Mucosa of stomach (tissue), 1 donor: ENCODE measurements around the gene KCNJ6.

ENCODE experiments used
- H3K27me3 ChIP-seq: one replicate; pipeline ENCODE4 v1.7.0; 2013; ENCODE audit warnings: mild to moderate bottlenecking, low read length; ENCODE audit not compliant: control insufficient read depth, insufficient read depth
- H3K36me3 ChIP-seq: one replicate; pipeline ENCODE4 v1.7.0; 2013; ENCODE audit warnings: low read length; ENCODE audit not compliant: control insufficient read depth, insufficient read depth
- H3K4me1 ChIP-seq: one replicate; pipeline ENCODE4 v1.7.0; 2013; ENCODE audit warnings: mild to moderate bottlenecking, low read length; ENCODE audit not compliant: control insufficient read depth, insufficient read depth
- H3K4me3 ChIP-seq: one replicate; pipeline ENCODE4 v1.7.0; 2013; ENCODE audit warnings: low read length
- H3K9ac ChIP-seq: one replicate; pipeline ENCODE4 v1.7.0; 2013; ENCODE audit warnings: mild to moderate bottlenecking, low read length, moderate library complexity
- H3K9me3 ChIP-seq: one replicate; pipeline ENCODE4 v1.7.0; 2013; ENCODE audit warnings: mild to moderate bottlenecking, low read length, moderate library complexity; ENCODE audit not compliant: control insufficient read depth
- donor health status: Pancreatic carcinoma.

The KCNJ6 gene

GRCh38 chr21:37855647-37856625, 60.3 kb downstream of the KCNJ6 start:
- Histone ChIP-seq H3K36me3 (no peaks in the 10 kb centered on the region), H3K9ac (no peak overlapping the region), H3K4me1 (no peaks in the 10 kb centered on the region), H3K27me3 (no peaks in the 10 kb centered on the region), H3K9me3 (no peaks in the 10 kb centered on the region), H3K4me3 (no peak overlapping the region)

GRCh38 chr21:37855271-37855646, 61.0 kb downstream of the KCNJ6 start:
- H3K36me3 ChIP-seq, result no peaks in the 10 kb centered on the region
- no peaks in the 10 kb centered on the region for H3K4me1 ChIP-seq
- H3K9me3 ChIP-seq, result no peaks in the 10 kb centered on the region
- no peak overlapping the region for H3K9ac ChIP-seq
- peaks cover 5% of the 10 kb centered on the region for H3K27me3 ChIP-seq
- no peak overlapping the region for H3K4me3 ChIP-seq

DNA sequence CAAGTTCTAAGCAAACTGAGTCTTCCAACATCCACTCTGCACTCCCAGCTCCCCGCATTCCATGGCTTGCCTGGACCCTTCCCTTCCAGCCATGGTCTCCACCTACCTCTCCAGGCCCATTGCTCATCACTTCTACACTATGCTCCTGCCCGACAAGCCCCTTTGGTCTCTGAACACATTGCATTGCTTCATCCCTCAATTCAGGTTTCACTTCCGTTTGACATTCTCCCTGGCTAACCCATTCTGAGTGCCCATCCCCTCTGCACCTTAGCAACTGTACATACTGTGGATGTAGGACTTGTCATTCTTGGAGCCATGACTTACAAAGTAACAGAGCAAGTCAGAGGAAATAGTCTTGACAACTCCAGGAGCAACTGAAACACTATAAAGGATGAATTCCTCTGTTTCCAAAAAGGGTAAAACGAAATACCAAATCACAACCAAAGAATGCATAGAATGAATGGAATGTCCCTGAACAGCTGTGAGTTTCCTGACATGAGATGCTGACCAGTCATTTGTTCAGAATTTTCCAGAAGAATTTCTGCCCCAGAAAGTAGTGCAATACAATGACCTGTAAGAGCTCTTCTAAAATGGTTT, 66.7 kb downstream of the KCNJ6 start:
- Histone ChIP-seq H3K36me3 (no peaks in the 10 kb centered on the region), H3K27me3 (peaks cover 5% of the 10 kb centered on the region), H3K9me3 (no peaks in the 10 kb centered on the region), H3K9ac (no peak overlapping the region), H3K4me1 (peaks cover 11% of the 10 kb centered on the region), H3K4me3 (no peak overlapping the region)

DNA sequence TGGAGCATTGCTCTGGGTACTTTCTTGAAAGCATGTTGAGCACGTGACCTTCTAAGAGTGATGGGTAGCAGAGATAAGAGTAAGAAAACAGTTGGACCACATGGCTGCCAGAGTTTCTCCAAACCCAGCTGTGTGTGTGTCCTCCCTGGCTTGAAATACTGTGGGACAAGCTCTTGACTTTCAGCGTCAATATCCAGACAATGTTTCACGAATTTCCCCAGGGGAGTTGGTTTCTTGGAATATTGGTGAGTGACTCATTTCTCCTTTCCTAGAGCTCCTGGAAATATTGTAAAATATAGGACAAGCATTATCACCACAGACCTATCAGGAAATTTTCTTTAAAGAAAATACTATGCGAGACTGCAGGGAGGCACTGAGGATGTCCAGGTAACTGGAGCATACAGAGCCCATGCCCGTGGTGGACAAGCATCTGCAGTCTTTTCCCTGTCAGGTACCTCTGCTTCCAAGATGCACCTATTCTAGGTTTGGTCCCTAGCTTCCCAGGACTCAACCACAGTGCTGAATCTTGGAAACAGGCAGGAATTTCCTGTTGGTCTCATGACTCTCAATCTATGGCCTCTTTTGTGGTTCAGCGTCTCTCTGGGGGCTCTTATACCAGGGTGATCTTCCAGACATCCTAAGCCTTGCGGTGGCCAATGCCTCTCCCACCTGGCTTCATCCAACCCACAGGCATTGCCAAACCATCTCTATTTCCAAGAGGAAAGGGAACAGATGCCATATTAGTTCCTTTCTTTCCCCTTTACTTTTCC, 67.4 kb downstream of the KCNJ6 start:
- H3K9ac ChIP-seq, result no peak overlapping the region
- H3K9me3 ChIP-seq, result no peaks in the 10 kb centered on the region
- no peaks in the 10 kb centered on the region for H3K36me3 ChIP-seq
- H3K4me3 ChIP-seq, result no peak overlapping the region
- peaks cover 5% of the 10 kb centered on the region for H3K27me3 ChIP-seq
- H3K4me1 ChIP-seq, result peaks cover 11% of the 10 kb centered on the region

- Histone ChIP-seq H3K9ac (no peak overlapping the region), H3K4me1 (peaks cover 11% of the 10 kb centered on the region), H3K9me3 (no peaks in the 10 kb centered on the region), H3K4me3 (no peak overlapping the region), H3K36me3 (no peaks in the 10 kb centered on the region), H3K27me3 (peaks cover 2% of the 10 kb centered on the region)
Measured at GRCh38 chr21:37845535-37845934, 70.7 kb downstream of the KCNJ6 start.

- Histone ChIP-seq H3K27me3 (no peaks in the 10 kb centered on the region), H3K36me3 (no peaks in the 10 kb centered on the region), H3K4me1 (peaks cover 11% of the 10 kb centered on the region), H3K4me3 (no peak overlapping the region), H3K9me3 (no peaks in the 10 kb centered on the region), H3K9ac (no peak overlapping the region)
Measured at GRCh38 chr21:37843191-37843590, 73.1 kb downstream of the KCNJ6 start.

DNA sequence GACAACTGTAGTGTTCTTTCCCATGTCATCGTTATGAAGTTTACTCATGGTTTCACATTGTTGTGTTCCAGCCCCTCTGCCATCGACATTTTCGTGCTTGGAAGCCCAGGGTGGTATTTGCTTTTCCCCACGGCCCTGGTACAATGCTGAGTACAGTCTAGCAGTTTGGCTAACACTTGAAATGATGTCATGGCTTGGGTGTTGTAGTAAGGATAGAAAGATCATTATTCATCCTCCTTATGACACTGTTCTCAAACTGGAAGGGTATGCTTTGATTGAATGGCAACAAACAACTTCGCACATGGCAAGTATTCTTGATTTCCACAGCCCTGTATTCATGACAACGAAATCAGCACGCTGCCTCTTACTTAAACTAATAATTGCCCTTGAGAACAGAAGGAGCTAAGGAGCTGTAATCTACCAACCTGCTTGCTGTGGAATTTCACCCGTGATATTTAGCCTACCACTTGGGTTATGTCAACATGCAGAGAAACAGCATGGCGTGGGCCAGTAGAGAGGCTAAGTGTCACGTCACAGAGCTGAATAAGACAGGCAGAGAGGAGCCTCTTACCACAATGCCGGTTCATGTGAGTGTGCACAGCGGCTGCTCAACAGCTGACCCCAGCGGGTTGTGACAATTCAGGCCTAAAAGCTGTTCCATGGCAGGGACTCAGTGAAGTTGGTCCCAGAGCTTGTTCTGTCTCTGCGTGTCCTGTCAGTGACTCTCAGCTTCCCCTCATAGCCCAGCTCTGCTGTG, 73.9 kb downstream of the KCNJ6 start:
- H3K4me1 ChIP-seq, result peaks cover 11% of the 10 kb centered on the region
- no peaks in the 10 kb centered on the region for H3K36me3 ChIP-seq
- H3K9me3 ChIP-seq, result no peaks in the 10 kb centered on the region
- H3K27me3 ChIP-seq, result no peaks in the 10 kb centered on the region
- no peak overlapping the region for H3K4me3 ChIP-seq
- H3K9ac ChIP-seq, result no peak overlapping the region

DNA sequence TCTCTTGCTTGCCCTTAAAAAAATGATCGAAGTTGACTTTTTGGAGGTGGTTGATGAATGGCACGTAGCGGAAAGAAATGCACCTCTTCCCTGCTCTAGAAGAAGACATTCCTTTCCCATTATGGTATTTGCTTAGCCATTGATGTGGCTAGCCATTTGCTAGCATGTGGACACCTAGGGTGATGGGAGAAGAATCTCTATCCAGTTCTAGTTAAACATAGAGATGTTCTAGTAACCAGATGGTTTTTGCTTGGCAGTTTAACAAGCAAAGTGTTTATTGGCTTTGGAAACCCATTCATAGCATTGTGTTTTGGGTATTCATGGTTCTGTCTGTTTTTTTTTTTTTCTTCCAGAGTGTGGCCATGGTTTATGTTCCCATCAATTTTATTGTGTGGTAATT, 78.9 kb downstream of the KCNJ6 start:
- no peaks in the 10 kb centered on the region for H3K9me3 ChIP-seq
- H3K36me3 ChIP-seq, result no peaks in the 10 kb centered on the region
- no peak overlapping the region for H3K4me3 ChIP-seq
- no peak overlapping the region for H3K9ac ChIP-seq
- no peaks in the 10 kb centered on the region for H3K4me1 ChIP-seq
- peaks cover 2% of the 10 kb centered on the region for H3K27me3 ChIP-seq

DNA sequence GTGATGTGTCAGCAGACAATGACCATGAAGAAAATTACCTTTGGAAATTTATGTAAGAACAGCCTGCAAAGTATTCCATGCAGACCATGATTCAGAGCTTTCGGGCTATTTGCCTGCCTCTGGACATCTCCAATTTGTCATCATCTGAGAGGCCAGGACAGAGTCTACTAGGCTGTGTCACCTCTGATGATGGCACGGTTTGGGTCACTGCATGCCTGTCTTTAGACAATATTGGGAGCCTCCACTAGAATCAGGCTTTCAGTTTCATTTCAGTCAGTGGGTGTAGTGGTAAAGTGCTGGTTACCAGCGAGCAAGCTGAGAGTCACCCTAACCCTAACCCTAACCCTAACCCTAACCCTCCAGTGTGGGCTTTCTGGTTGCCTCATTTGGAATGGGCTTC, 80.8 kb downstream of the KCNJ6 start:
- Histone ChIP-seq H3K9ac (no peak overlapping the region), H3K27me3 (peaks cover 2% of the 10 kb centered on the region), H3K36me3 (no peaks in the 10 kb centered on the region), H3K4me3 (no peak overlapping the region), H3K9me3 (no peaks in the 10 kb centered on the region), H3K4me1 (peaks cover 10% of the 10 kb centered on the region)

GRCh38 chr21:37833301-37833700, 83.0 kb downstream of the KCNJ6 start:
- Histone ChIP-seq H3K9me3 (no peaks in the 10 kb centered on the region), H3K4me1 (peaks cover 32% of the 10 kb centered on the region)

GRCh38 chr21:37829447-37829846, 86.8 kb downstream of the KCNJ6 start:
- Histone ChIP-seq H3K9ac (no peak overlapping the region), H3K4me3 (no peak overlapping the region), H3K9me3 (no peaks in the 10 kb centered on the region), H3K36me3 (no peaks in the 10 kb centered on the region), H3K27me3 (peaks cover 2% of the 10 kb centered on the region), H3K4me1 (peaks cover 39% of the 10 kb centered on the region)

More at GRCh38 chr21:37833301-37833700, 83.0 kb downstream of the KCNJ6 start:
- no peak overlapping the region for H3K4me3 ChIP-seq
- H3K36me3 ChIP-seq, result no peaks in the 10 kb centered on the region
- H3K9ac ChIP-seq, result no peak overlapping the region
- H3K27me3 ChIP-seq, result peaks cover 2% of the 10 kb centered on the region
